HCT116 (cell line): Measurements from ENCODE around the gene KMT2C. TPM values are rescaled to one million over a fixed set of nuclear protein-coding genes. Genes with fewer than 3 reads are reported as not detected.

ENCODE experiments used
- ATAC-seq: fragments of 200-7000 bp; cut with Tn5 transposase; 2 replicates; pipeline ENCODE4 v1.9.1; 2020; ENCODE audit warnings: mild to moderate bottlenecking, moderate library complexity
- BruUV-seq: library from RNA; stranded (reverse); fragments of 400-500 nt; replicated peaks from 2 replicates; lab custom pipeline; 2021; lab: Mats Ljungman, UMichigan
- CTCF ChIA-PET: fragments of 300-600 bp; sonication (Branson Sonifier 250); formaldehyde crosslinking; loops from one replicate; lab custom pipeline; 2021; ENCODE audit warnings: antibody characterized with exemption; lab: Charles Lee
- POLR2A ChIA-PET: fragments of 300-600, 350-600 bp; sonication (Branson Sonifier 250); formaldehyde crosslinking; loops from one replicate; lab custom pipeline; 2021; ENCODE audit warnings: antibody characterized with exemption; lab: Charles Lee
- RAD21 ChIA-PET, 2 experiments: fragments of 300-600 bp; sonication (Branson Sonifier 250); formaldehyde crosslinking; loops; one replicate each; lab custom pipeline; 2023; ENCODE audit warnings: low total read pairs in 2 of 2; ENCODE audit not compliant: uncharacterized antibody in 2 of 2, unreplicated experiment in 2 of 2, low non-redundant PET in 1 of 2; lab: Charles Lee
- DNase-seq: peaks from one replicate; pipeline ENCODE4 v3.0.0-alpha.2; 2010; ENCODE audit warnings: low read depth, low spot score
- H2AFZ ChIP-seq: fragments of 200-600 bp; shearing (Covaris generic), sonication (generic); 2 replicates; pipeline ENCODE4 v1.6.1; 2017; ENCODE audit warnings: low read depth, mixed run types, mixed read lengths, antibody characterized with exemption, low read length; ENCODE audit not compliant: poor library complexity, severe bottlenecking
- H3K27ac ChIP-seq: 2 replicates; pipeline ENCODE4 v1.5.1; 2012; ENCODE audit warnings: low read depth, low read length
- H3K27me3 ChIP-seq: fragments of 200-600 bp; sonication (generic); 2 replicates; pipeline ENCODE4 v1.6.1; 2016; ENCODE audit warnings: mixed run types, low read length, mixed read lengths; ENCODE audit not compliant: insufficient read depth
- H3K36me3 ChIP-seq, 2 experiments: fragments of 200-500 bp in 1 of 2; fragments of 200-600 bp in 1 of 2; sonication (Bioruptor generic) in 1 of 2; sonication (generic) in 1 of 2; 2 replicates each; pipeline versions ENCODE4 v1.5.1 to v1.6.1; 2014 to 2016; ENCODE audit warnings: low read length in 2 of 2, inconsistent platforms in 1 of 2, mixed read lengths in 1 of 2, mixed run types in 1 of 2; ENCODE audit not compliant: insufficient read depth in 2 of 2, control insufficient read depth in 1 of 2
- H3K4me1 ChIP-seq, 2 experiments: fragments of 200-600 bp in 1 of 2; sonication (generic) in 1 of 2; 2 replicates each; pipeline versions ENCODE4 v1.5.1 to v1.6.1; 2012 to 2017; ENCODE audit warnings: low read length in 2 of 2, inconsistent platforms in 1 of 2, mild to moderate bottlenecking in 1 of 2, mixed read lengths in 1 of 2, mixed run types in 1 of 2, moderate library complexity in 1 of 2; ENCODE audit not compliant: insufficient read depth in 2 of 2, control insufficient read depth in 1 of 2
- H3K4me2 ChIP-seq: fragments of 200-600 bp; sonication (generic); 2 replicates; pipeline ENCODE4 v1.6.1; 2017; ENCODE audit warnings: mixed run types, low read length, mixed read lengths
- H3K4me3 ChIP-seq, 2 experiments: fragments of 200-600 bp in 1 of 2; sonication (generic) in 1 of 2; replicated peaks in 1 of 2; 2 replicates each; pipeline ENCODE4 v1.5.1; 2011 to 2016; ENCODE audit warnings: low read length in 2 of 2, control low read depth in 1 of 2, low read depth in 1 of 2, mild to moderate bottlenecking in 1 of 2, mixed read lengths in 1 of 2, mixed run types in 1 of 2
- H3K79me2 ChIP-seq: fragments of 200-600 bp; sonication (generic); 2 replicates; pipeline ENCODE4 v1.6.1; 2017; ENCODE audit warnings: mild to moderate bottlenecking, mixed run types, low read length, moderate library complexity, mixed read lengths; ENCODE audit not compliant: insufficient read depth
- H3K9ac ChIP-seq: fragments of 200-600 bp; sonication (generic); 2 replicates; pipeline ENCODE4 v1.6.1; 2016; ENCODE audit warnings: low read length, mixed read lengths
- H3K9me2 ChIP-seq: fragments of 200-600 bp; sonication (generic), shearing (Covaris generic); 2 replicates; pipeline ENCODE4 v1.6.1; 2017; ENCODE audit warnings: mixed run types, mild to moderate bottlenecking, moderate library complexity; ENCODE audit not compliant: insufficient read depth
- H3K9me3 ChIP-seq, 2 experiments: fragments of 200-500 bp in 1 of 2; fragments of 200-600 bp in 1 of 2; sonication (Bioruptor generic) in 1 of 2; sonication (generic) in 1 of 2; 2 replicates each; pipeline ENCODE4 v1.6.1; 2014 to 2017; ENCODE audit warnings: low read length in 2 of 2, mixed read lengths in 2 of 2, inconsistent platforms in 1 of 2, low read depth in 1 of 2, mild to moderate bottlenecking in 1 of 2, mixed run types in 1 of 2, moderate library complexity in 1 of 2; ENCODE audit not compliant: control insufficient read depth in 1 of 2, insufficient read depth in 1 of 2
- H4K20me1 ChIP-seq: fragments of 200-600 bp; sonication (generic), shearing (Covaris generic); 2 replicates; pipeline ENCODE4 v1.6.1; 2017; ENCODE audit warnings: mixed run types, mild to moderate bottlenecking, moderate library complexity; ENCODE audit not compliant: insufficient read depth
- EGR1 ChIP-seq: IDR thresholded peaks from 2 replicates; pipeline ENCODE4 v1.6.1; 2012; ENCODE audit warnings: low read depth
- JUND ChIP-seq: IDR thresholded peaks from 2 replicates; pipeline ENCODE4 v1.6.1; 2012
- RAD21 ChIP-seq: IDR thresholded peaks from 2 replicates; pipeline ENCODE4 v1.6.1; 2012; ENCODE audit warnings: low read depth, mild to moderate bottlenecking
- SIN3A ChIP-seq: IDR thresholded peaks from 2 replicates; pipeline ENCODE4 v1.6.1; 2012; ENCODE audit warnings: low read depth
- TCF7L2 ChIP-seq: IDR thresholded peaks from 2 replicates; pipeline ENCODE4 v1.7.0; 2011; ENCODE audit warnings: borderline replicate concordance, inconsistent platforms; ENCODE audit not compliant: insufficient read depth, insufficient read length; ENCODE audit errors: extremely low read depth
- YY1 ChIP-seq: IDR thresholded peaks from 2 replicates; pipeline ENCODE4 v1.6.1; 2011; ENCODE audit warnings: low read length, low read depth, moderate library complexity, mild to moderate bottlenecking; ENCODE audit not compliant: insufficient replicate concordance; ENCODE audit errors: extremely low read depth
- intact Hi-C: fragments of 100-400 bp; cut with micrococcal nuclease; formaldehyde crosslinking; loops from 2 replicates; pipeline ENCODE4 v1.10.0; 2022
- total RNA-seq: library from RNA; stranded (reverse); gene quantifications from one replicate; pipeline ENCODE4 v1.2.1, GENCODE V29; 2021; ENCODE audit not compliant: unreplicated experiment
- TF ChIP-seq, protein P1 (sequence below), 3 experiments: fragments of 200-600 bp in 1 of 3; sonication (generic) in 1 of 3; IDR thresholded peaks in 2 of 3; conservative IDR thresholded peaks in 1 of 3; 2 replicates each; pipeline ENCODE4 v1.5.1; 2012 to 2017; ENCODE audit warnings: low read depth in 2 of 3, low read length in 2 of 3, antibody characterized with exemption in 1 of 3, borderline replicate concordance in 1 of 3, control low read depth in 1 of 3, mild to moderate bottlenecking in 1 of 3, mixed read lengths in 1 of 3, mixed run types in 1 of 3, moderate library complexity in 1 of 3; ENCODE audit not compliant: insufficient read depth in 1 of 3
- TF ChIP-seq, protein P2 (sequence below): IDR thresholded peaks from 2 replicates; pipeline ENCODE4 v1.6.1; 2011; ENCODE audit warnings: mild to moderate bottlenecking, low read length, moderate library complexity; ENCODE audit not compliant: insufficient replicate concordance; ENCODE audit errors: extremely low read depth

Gene KMT2C
- total RNA-seq, 1 experiment from 2014 or later: 22.9 TPM

GRCh38 chr7:152145853-152146466, 289.8 kb downstream of the KMT2C start:
- H3K4me1 ChIP-seq: no peaks in the 10 kb centered on the region
- ATAC-seq: peak; percentile 90
- POLR2A ChIA-PET: no interaction called here
- no peaks in the 10 kb centered on the region for H4K20me1 ChIP-seq
- H3K4me2 ChIP-seq: no peak overlapping the region
- H3K36me3 ChIP-seq: peaks cover 11 to 26% of the 10 kb centered on the region in 2 experiments; a peak in 3 of 4 replicates
- no peaks in the 10 kb centered on the region for H3K9me3 ChIP-seq
- no peak overlapping the region for H3K27ac ChIP-seq
- RAD21 ChIA-PET: no interaction called here
- no peaks in the 10 kb centered on the region for H3K27me3 ChIP-seq
- H3K9me2 ChIP-seq: no peaks in the 10 kb centered on the region
- H3K4me3 ChIP-seq: no peak overlapping the region
- TF ChIP-seq JUND (no peak), RAD21 (peak; percentile 70), EGR1 (no peak), YY1 (peak; percentile 48), SIN3A (no peak), TCF7L2 (no peak)
- TF ChIP-seq, protein P1, sequence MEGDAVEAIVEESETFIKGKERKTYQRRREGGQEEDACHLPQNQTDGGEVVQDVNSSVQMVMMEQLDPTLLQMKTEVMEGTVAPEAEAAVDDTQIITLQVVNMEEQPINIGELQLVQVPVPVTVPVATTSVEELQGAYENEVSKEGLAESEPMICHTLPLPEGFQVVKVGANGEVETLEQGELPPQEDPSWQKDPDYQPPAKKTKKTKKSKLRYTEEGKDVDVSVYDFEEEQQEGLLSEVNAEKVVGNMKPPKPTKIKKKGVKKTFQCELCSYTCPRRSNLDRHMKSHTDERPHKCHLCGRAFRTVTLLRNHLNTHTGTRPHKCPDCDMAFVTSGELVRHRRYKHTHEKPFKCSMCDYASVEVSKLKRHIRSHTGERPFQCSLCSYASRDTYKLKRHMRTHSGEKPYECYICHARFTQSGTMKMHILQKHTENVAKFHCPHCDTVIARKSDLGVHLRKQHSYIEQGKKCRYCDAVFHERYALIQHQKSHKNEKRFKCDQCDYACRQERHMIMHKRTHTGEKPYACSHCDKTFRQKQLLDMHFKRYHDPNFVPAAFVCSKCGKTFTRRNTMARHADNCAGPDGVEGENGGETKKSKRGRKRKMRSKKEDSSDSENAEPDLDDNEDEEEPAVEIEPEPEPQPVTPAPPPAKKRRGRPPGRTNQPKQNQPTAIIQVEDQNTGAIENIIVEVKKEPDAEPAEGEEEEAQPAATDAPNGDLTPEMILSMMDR (IDR thresholded peaks at IDR 0.05 in 2 of 3, conservative IDR thresholded peaks at IDR 0.05 in 1 of 3; ENCODE audit: borderline replicate concordance in 1 of 3, insufficient read depth in 1 of 3, low read depth in 2 of 3, low read length in 2 of 3): peak; percentile 63 to 79 (median 74)
- TF ChIP-seq, protein P2, sequence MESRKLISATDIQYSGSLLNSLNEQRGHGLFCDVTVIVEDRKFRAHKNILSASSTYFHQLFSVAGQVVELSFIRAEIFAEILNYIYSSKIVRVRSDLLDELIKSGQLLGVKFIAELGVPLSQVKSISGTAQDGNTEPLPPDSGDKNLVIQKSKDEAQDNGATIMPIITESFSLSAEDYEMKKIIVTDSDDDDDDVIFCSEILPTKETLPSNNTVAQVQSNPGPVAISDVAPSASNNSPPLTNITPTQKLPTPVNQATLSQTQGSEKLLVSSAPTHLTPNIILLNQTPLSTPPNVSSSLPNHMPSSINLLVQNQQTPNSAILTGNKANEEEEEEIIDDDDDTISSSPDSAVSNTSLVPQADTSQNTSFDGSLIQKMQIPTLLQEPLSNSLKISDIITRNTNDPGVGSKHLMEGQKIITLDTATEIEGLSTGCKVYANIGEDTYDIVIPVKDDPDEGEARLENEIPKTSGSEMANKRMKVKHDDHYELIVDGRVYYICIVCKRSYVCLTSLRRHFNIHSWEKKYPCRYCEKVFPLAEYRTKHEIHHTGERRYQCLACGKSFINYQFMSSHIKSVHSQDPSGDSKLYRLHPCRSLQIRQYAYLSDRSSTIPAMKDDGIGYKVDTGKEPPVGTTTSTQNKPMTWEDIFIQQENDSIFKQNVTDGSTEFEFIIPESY: no peak
- TF ChIP-seq, all 23 proteins: peak for 3
- BruUV-seq: no TSS peak
- H3K79me2 ChIP-seq: no peaks in the 10 kb centered on the region
- CTCF ChIA-PET: no interaction called here
- DNase-seq: peak; percentile 22
- no peak overlapping the region for H3K9ac ChIP-seq
- no peak overlapping the region for H2AFZ ChIP-seq
- intact Hi-C loops: no loop called here
